Renal cortex interstitium (tissue), 11 donors: ENCODE measurements around the gene SH3PXD2A. TPM values are rescaled to one million over a fixed set of nuclear protein-coding genes. Genes with fewer than 3 reads are reported as not detected.

Source experiments
- DNase-seq, 11 donors: peaks; one replicate each; pipeline ENCODE4 v3.0.0-alpha.2; 2013; ENCODE audit warnings: low read depth in 9 of 11, low spot score in 4 of 11; ENCODE audit errors: extremely low read depth in 1 of 11
- polyA plus RNA-seq, 3 donors: library from polyadenylated mRNA; unstranded; fragments of 120-200 nt; gene quantifications; one replicate each; pipeline ENCODE4 v1.2.1, GENCODE V29; 2013; ENCODE audit not compliant: insufficient read length in 3 of 3

The SH3PXD2A gene
- polyA plus RNA-seq, 3 donors, result 27.1 to 36.2 (median 32.3) TPM

GRCh38 chr10:103724074-103724473, 131.3 kb downstream of the SH3PXD2A start:
- DNase-seq, result no peak

DNA sequence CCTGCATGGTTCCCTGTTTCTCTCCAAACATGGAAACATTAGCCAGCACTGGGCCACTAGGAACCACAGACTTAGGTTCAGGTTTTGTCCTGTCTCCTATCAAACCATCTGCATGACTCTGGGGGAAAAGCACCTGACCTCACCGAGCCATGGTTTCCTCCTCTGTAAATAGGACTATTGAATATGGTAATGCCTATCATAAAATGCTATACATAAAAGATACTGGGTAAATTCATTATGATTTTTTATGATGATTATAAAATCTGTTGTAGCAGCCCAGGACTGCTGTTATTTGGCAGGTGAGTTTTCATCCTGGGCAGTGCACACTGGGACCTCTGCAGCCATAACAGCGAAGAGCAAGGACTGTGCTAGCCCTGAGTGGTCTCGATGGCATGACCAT, 131.8 kb downstream of the SH3PXD2A start:
- DNase-seq, result no peak

DNA sequence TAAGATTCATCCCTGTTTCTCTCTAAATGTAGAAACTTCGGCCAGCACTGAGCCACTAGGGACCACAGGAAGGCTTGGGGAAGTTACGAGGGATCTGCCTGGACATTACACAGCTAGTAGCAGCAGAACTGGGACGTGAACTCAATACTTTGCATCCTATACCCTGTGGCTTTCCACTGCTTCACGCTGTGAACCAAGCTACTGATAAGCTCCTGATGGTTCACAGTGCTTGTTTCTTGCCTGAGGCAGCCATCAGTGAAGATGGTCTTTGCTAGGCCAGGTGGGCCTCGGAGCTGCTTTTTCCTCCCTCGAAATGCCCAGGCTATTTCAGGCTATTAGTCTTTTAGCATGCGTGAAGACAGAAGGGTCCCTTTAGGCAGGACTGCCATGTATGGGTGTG, 132.7 kb downstream of the SH3PXD2A start:
- no peak for DNase-seq

GRCh38 chr10:103720964-103721335, 134.4 kb downstream of the SH3PXD2A start:
- DNase-seq, result no peak

- DNase-seq, result peak in 5 of 11 donors; percentile 35 to 58 (median 49)
Measured at GRCh38 chr10:103720328-103720963, 134.9 kb downstream of the SH3PXD2A start.

DNA sequence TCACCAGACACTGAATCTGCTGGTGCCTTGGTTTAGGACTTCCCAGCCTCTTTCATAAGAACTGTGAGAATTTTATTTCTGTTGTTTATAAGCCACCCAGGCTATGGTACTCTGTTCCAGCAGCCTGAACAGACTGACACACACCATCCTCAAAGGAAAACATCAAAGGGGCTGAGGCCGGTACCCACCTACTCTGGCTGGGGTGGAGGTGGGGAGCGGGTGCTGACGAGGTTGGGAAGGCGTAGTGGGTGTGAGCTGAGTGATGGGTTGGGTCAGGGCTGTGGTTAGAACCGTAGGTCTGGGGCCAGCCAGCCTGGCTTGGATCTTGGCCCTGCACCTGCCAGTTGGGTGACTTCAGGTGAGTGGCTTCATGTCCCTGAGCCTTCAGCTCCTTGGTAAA, 136.3 kb downstream of the SH3PXD2A start:
- DNase-seq, result no peak

DNA sequence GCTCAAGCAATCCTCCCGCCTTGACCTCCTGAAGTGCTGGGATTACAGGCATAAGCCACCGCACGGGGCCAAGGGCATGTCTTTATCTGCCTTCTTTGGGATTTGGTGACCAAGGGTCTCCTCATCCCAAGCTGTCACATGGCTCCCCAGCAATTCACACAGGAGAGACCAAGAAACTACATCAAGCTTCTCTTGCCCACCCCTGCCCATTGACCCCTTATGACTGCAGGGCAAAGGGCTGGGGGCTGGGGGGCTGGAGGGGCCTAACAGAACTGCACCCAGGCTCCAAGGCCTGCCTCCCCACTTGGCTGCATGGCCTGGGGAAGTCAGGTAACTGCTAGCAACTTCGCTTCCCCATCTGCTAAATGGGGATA, 137.1 kb downstream of the SH3PXD2A start:
- no peak for DNase-seq

DNA sequence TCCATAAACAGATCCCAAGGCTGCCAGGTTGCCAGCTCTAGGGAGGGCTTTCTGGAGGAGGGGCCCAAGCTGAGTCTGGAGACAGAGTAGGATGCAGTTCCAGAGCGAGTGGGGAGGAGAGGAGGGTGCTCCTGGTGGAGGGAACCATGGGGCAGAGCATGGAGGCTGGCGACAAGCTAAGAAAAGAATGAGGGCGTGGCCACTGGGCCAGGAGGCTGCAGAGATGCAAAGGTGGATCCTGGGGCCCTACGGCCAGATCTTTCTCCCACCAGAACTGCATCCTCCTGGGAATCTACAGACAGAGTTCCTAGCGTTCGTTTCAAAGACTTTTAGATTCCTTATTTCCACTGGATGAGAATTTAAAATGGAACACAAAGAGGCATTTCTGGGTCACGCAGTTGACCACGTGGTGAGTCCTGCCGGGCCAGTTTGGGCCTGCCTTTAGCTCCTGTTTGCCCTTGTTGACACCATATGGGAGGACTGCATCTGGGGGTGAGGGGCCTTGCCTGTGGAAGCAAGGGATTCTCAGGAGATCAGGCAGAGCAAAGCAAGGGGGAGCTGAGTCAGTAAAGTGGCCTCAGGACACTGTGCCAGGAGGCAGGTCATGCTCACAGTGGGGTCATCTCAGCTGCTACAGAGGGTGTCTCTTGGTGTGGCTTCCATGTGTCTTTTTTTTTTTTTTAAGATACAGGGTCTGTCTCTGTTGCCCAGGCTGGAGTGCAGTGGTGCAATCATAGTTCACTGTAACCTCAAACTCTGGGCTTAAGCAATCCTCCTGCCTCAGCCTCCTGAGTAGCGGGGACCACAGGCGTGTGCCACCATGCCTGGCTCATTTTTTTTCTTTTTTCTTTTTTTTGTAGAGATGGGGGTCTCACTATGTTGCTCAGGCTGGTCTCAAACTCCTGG, 137.8 kb downstream of the SH3PXD2A start:
- DNase-seq, result no peak

GRCh38 chr10:103716206-103717160, 138.9 kb downstream of the SH3PXD2A start:
- DNase-seq, result peak in 1 of 11 donors; percentile 31

DNA sequence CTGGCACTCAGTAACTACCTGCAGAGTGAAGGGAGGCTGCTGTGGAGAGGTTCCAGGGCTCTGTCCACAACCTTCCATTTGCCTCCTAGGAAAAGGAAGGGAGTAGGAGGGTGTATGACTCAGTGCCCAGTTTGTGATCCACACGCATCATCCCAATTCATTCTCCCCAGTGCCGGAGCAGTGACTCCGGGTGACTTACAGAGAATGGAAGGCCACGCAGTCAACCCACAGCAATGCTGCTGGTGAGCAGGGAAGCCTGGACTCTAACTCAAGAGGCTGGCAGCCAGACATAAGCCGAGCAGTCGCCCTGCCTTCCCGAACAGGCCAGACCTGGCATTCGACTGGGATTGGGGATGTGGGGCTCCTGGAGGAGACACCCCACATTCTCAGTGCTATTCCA, 139.9 kb downstream of the SH3PXD2A start:
- DNase-seq, result no peak

DNA sequence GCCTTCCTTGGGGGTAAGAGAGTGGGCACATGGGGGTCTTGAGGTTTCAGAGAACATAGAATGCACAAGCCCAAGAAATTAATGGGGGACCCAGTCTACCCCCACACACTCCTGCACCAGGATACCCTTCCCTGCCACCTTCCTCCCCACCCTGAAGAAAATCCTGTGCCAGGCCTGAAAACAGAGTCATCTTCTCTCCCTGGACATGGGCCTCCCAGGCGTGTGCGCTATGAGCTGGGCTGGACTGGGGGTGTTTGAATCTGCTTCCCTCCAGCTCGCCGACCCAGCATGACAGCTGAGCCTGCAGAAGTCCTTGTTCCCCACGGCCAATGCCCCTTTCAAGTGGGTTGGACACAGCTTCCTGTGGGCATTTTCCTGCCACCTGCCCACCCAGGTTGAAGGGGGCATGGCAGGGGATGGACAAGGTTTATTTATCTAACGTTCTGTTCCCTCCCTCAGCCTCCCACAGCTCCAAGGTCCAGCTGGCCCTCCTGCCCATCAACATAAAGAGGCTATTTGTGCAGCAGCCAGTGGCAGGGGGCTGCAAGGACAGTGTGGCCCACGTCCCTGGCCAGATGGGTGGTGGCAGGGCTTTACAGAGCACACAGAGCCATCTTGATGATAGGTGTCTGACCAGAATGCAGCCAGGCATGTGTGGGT, 141.0 kb downstream of the SH3PXD2A start:
- DNase-seq, result no peak

DNA sequence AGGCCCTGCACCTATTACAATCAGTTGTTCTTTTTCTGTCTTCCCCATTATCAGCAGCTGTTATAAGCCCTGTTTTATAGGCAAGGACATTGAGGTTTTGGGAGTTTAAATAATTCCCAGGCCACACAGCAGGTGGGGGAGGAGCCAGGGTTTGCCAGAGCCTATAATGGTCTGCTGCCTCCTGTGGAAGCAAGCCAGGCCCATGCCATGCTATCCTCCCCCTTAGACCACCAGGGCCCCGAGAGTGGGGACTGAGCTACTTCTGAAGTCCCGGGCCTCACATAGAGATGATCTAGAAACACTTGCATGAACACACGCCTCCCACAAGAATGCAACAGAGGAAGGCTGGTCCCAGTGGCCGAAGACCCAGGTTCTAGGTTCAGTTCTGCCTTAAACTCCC, 141.7 kb downstream of the SH3PXD2A start:
- no peak for DNase-seq

DNA sequence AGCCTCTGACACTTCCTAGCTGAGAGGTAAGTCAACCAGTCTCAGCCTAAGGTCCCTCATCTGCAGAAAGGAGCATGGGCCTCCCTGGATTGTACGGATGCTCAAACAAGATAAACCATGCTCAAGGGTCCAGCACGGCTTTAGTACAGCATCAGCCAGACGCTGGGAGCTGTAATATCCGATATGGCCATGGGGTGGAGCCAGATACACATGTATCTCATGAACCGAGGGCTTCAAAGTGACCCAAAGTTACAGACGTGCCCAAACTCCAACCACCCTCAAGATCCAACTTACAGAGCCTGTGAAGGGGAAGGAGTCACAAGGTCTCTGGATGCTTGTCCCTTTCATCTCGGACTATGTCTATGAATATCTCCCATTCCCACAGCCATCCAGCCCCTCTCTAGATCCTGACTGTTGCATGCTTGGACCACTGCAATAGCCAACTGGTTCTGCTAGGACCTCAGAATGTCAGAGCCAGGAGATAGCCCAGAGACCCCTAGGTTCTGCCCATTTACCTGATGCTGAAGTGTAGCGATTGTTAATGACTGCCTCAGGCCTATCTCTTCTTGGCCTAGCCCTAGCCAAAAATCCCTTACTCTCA, 142.4 kb downstream of the SH3PXD2A start:
- peak in 10 of 11 donors; percentile 43 to 84 (median 70) for DNase-seq

DNA sequence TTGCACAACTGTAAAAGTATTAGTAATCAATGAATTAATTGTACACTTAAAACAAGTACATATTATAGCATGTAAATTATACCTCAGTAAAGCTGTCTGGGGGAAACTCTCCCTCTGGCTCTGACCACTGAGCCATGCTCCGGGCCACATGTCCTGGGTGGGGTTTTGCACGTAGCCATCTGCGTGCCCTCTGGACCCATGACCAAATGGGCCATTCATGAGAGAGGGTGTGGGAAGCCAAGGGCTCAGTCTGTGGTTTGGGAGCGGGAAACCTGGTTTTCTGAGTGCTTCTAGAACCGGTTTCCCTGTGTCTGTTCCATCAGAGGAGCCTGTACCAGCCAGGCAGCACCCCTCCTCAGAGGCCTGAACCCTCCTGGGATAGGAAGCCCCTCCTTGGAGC, 143.2 kb downstream of the SH3PXD2A start:
- DNase-seq, result no peak

GRCh38 chr10:103711351-103711994, 143.9 kb downstream of the SH3PXD2A start:
- no peak for DNase-seq

DNA sequence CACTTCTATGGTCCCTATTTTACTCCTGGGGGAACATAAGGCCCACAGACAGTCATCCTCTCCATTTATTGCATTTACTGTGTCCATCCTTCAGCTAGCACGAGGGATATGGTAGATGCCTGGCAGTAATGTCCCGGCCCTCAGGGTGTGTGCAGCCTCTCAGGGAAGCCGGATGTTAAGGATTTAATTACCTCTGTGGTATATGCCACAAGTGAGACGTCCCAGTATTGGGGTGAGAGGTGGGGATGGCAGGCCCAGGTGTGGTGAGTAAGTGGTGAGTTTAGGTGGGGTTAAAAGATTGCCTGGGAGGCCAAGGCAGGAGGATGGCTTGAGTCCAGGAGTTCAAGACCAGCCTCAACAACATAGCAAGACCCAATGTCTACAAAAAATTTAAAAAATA, 144.9 kb downstream of the SH3PXD2A start:
- DNase-seq, result no peak

- DNase-seq, result no peak
Measured at GRCh38 chr10:103709341-103709920, 145.9 kb downstream of the SH3PXD2A start.
